Measurements from ENCODE around the gene SIM2.

The SIM2 gene

DNA sequence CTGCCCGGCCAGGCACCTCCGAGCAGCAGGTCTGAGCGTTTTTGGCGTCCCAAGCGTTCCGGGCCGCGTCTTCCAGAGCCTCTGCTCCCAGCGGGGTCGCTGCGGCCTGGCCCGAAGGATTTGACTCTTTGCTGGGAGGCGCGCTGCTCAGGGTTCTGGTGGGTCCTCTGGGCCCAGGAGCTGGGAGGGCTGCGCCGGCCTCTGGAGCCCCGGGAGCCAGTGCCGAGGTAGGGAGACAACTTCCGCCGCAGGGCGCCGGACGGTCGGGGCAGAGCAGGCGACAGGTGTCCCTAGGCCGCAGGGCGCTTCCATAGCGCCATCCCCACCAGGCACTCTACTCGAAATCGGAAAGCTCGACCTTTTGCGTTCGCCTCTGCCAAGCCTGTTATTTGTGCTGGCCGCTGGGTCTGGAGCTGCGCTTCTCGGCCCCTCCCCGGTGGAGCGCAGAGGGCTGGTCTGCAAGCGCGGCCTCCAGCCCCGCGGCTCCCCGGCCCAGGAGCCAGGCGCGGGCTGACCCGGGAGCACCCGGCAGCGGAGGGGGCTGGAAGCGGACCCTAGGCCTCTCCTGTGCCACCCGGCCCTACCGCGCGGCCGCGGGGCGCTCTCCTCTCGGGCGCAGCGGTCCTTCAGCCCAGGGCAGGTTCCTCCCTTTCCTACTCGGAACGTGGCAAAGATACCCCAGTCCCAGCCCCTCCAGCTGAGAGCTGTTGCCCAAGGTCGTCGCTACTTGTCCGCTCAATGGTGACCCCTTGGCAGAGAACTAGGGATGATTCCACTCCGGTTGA is 2.2 kb downstream of the SIM2 start:
- Histone ChIP-seq H3K36me3 (replicated peaks; ENCODE audit: low read depth, low read length) (no peaks in the 10 kb centered on the region), H3K27ac (ENCODE audit: low read length) (no peak overlapping the region), H3K9me3 (ENCODE audit: insufficient read depth, low read length) (no peaks in the 10 kb centered on the region), H3K79me2 (ENCODE audit: low read length) (no peaks in the 10 kb centered on the region), H4K20me1 (ENCODE audit: insufficient read depth, low read length) (no peaks in the 10 kb centered on the region), H3K9ac (ENCODE audit: low read length) (no peak overlapping the region), H2AFZ (ENCODE audit: low read depth, low read length) (no peak overlapping the region), H3K4me3 (ENCODE audit: low read length) (no peak overlapping the region), H3K4me1 (ENCODE audit: low read length) (no peaks in the 10 kb centered on the region), H3K27me3 (ENCODE audit: low read depth, low read length) (no peaks in the 10 kb centered on the region), H3K4me2 (ENCODE audit: low read length) (no peak overlapping the region)
- no peak for TF ChIP-seq EZH2phosphoT487 (IDR thresholded peaks at IDR 0.05; ENCODE audit: low read depth)
- TF ChIP-seq, protein P1, sequence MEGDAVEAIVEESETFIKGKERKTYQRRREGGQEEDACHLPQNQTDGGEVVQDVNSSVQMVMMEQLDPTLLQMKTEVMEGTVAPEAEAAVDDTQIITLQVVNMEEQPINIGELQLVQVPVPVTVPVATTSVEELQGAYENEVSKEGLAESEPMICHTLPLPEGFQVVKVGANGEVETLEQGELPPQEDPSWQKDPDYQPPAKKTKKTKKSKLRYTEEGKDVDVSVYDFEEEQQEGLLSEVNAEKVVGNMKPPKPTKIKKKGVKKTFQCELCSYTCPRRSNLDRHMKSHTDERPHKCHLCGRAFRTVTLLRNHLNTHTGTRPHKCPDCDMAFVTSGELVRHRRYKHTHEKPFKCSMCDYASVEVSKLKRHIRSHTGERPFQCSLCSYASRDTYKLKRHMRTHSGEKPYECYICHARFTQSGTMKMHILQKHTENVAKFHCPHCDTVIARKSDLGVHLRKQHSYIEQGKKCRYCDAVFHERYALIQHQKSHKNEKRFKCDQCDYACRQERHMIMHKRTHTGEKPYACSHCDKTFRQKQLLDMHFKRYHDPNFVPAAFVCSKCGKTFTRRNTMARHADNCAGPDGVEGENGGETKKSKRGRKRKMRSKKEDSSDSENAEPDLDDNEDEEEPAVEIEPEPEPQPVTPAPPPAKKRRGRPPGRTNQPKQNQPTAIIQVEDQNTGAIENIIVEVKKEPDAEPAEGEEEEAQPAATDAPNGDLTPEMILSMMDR (IDR thresholded peaks at IDR 0.05; ENCODE audit: low read depth, low read length): no peak

DNA sequence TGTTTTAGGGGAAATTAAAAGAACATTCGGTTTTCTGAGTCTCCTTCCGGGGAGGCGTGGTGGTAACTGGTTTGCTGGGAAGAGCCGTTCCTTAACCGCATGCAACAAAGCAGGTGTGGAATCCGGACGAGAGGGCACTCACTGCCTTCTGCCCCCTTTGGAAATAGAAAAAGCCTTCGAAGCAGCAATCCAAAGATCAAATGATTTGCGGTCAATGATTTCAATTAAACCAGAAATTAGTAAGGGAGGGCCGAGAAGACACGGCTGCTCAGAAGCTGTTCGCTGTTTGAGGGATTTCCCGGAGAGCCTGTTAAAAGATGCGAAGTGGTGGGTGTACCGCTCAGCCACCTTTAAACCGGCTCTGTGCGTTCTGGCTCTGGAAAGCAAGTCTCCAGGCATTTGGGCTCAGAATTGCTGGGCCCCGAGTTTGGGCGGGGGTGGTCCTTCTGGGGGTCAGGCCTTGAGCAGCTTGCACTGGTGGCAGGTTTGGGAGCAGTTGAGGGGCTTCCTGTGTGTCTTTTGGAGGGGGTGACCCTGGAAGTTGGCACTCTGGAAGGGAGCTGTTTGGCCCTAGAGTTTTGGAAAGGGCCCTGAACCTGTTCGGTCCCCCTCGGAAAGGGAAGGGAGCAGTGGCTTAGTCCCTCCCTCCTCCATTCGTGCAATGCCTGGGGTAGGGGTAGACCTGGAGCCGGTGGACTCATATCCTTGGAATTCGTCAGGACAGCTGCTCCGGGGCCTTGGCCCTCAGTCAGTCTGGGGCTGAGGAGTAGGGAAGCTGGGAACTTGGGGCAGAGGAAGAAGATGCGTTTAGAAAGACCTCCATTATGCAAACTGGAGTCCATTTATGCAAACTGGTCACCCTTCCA is 3.1 kb downstream of the SIM2 start:
- Histone ChIP-seq H3K36me3 (replicated peaks; ENCODE audit: low read depth, low read length) (no peaks in the 10 kb centered on the region), H3K4me3 (ENCODE audit: low read length) (no peak overlapping the region), H2AFZ (ENCODE audit: low read depth, low read length) (no peak overlapping the region), H3K9me3 (ENCODE audit: insufficient read depth, low read length) (no peaks in the 10 kb centered on the region), H3K4me2 (ENCODE audit: low read length) (no peak overlapping the region), H4K20me1 (ENCODE audit: insufficient read depth, low read length) (no peaks in the 10 kb centered on the region), H3K27ac (ENCODE audit: low read length) (no peak overlapping the region), H3K9ac (ENCODE audit: low read length) (no peak overlapping the region), H3K79me2 (ENCODE audit: low read length) (no peaks in the 10 kb centered on the region), H3K27me3 (ENCODE audit: low read depth, low read length) (no peaks in the 10 kb centered on the region), H3K4me1 (ENCODE audit: low read length) (no peaks in the 10 kb centered on the region)
- TF ChIP-seq EZH2phosphoT487 (IDR thresholded peaks at IDR 0.05; ENCODE audit: low read depth): no peak
- TF ChIP-seq, protein P1 (IDR thresholded peaks at IDR 0.05; ENCODE audit: low read depth, low read length): no peak

DNA sequence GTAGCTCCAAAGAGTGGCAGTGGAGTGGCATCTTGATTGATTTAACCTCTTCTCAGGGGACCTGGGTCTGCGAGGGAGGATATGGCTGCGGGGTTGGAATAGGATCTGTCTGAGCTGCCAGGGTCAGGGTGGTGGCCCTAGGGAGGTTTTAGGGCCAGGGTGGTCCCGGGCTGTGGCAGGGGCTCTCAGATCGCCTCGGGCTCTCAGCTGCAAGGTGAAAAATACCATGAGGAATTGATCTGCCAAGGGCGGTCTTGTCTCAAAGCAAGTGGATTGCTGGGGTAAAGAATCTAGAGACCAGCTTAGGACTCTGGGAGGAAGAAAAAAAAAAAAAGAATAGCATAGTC is 3.7 kb downstream of the SIM2 start:
- Histone ChIP-seq H3K9me3 (ENCODE audit: insufficient read depth, low read length) (no peaks in the 10 kb centered on the region), H3K27me3 (ENCODE audit: low read depth, low read length) (no peaks in the 10 kb centered on the region), H3K4me3 (ENCODE audit: low read length) (no peak overlapping the region), H3K4me2 (ENCODE audit: low read length) (no peak overlapping the region), H2AFZ (ENCODE audit: low read depth, low read length) (no peak overlapping the region), H3K36me3 (replicated peaks; ENCODE audit: low read depth, low read length) (no peaks in the 10 kb centered on the region), H3K4me1 (ENCODE audit: low read length) (no peaks in the 10 kb centered on the region), H4K20me1 (ENCODE audit: insufficient read depth, low read length) (no peaks in the 10 kb centered on the region), H3K9ac (ENCODE audit: low read length) (no peak overlapping the region), H3K79me2 (ENCODE audit: low read length) (no peaks in the 10 kb centered on the region), H3K27ac (ENCODE audit: low read length) (no peak overlapping the region)
- no peak for TF ChIP-seq EZH2phosphoT487 (IDR thresholded peaks at IDR 0.05; ENCODE audit: low read depth)
- TF ChIP-seq, protein P1 (IDR thresholded peaks at IDR 0.05; ENCODE audit: low read depth, low read length): no peak

- Histone ChIP-seq H2AFZ (ENCODE audit: low read depth, low read length) (no peak overlapping the region), H3K9ac (ENCODE audit: low read length) (no peak overlapping the region), H3K36me3 (replicated peaks; ENCODE audit: low read depth, low read length) (no peaks in the 10 kb centered on the region), H3K4me1 (ENCODE audit: low read length) (no peaks in the 10 kb centered on the region), H3K27me3 (ENCODE audit: low read depth, low read length) (no peaks in the 10 kb centered on the region), H3K9me3 (ENCODE audit: insufficient read depth, low read length) (no peaks in the 10 kb centered on the region), H3K79me2 (ENCODE audit: low read length) (no peaks in the 10 kb centered on the region), H3K4me2 (ENCODE audit: low read length) (no peak overlapping the region), H3K4me3 (ENCODE audit: low read length) (no peak overlapping the region), H3K27ac (ENCODE audit: low read length) (no peak overlapping the region), H4K20me1 (ENCODE audit: insufficient read depth, low read length) (no peaks in the 10 kb centered on the region)
- TF ChIP-seq, protein P1 (IDR thresholded peaks at IDR 0.05; ENCODE audit: low read depth, low read length): no peak
- TF ChIP-seq EZH2phosphoT487 (IDR thresholded peaks at IDR 0.05; ENCODE audit: low read depth): no peak
Observed at GRCh38 chr21:36703123-36703522, 4.2 kb downstream of the SIM2 start.
